ENCODE data around the gene GRAP. TPM values are rescaled to one million over a fixed set of nuclear protein-coding genes. Genes with fewer than 3 reads are reported as not detected.

The GRAP gene
- total and polyA plus RNA-seq, 10 of the 15 experiments (the other 5 are each of a cell fraction or from before 2014, with no cell fraction given), result 0.58 to 78.3 (median 36.6) TPM

GRCh38 chr17:18996458-18996857 lies 50.3 kb downstream of the GRAP start (continued):
- TF ChIP-seq ZBTB11 (CRISPR knock-in tag; IDR thresholded peaks at IDR 0.05) (no peak), YBX1 (IDR thresholded peaks at IDR 0.05) (no peak), GABPA (IDR thresholded peaks at IDR 0.05; ENCODE audit: low read depth) (no peak), ZBTB33 (IDR thresholded peaks at IDR 0.05) (no peak)

- no peaks in the 10 kb centered on the region for H4K20me1 ChIP-seq (ENCODE audit: control insufficient read depth, insufficient read depth)
- peaks cover 6% of the 10 kb centered on the region; the same call in 2 of the 3 replicates for H3K9me3 ChIP-seq (replicated peaks; ENCODE audit: control insufficient read depth, insufficient read depth, low read length)
- no TSS peak for BruUV-seq (replicated peaks)
- H3K27me3 ChIP-seq (replicated peaks in 1 of 2; ENCODE audit: control insufficient read depth in 2 of 2, insufficient read depth in 2 of 2, low read length in 1 of 2), result no peaks in the 10 kb centered on the region
- no peak overlapping the region for H3K9ac ChIP-seq (ENCODE audit: control insufficient read depth, insufficient read depth, low read length)
- FAIRE-seq (no peak), ATAC-seq (no peak), DNase-seq (ENCODE audit: low read depth, low spot score) (no peak)
- H3K36me3 ChIP-seq (ENCODE audit: control insufficient read depth in 2 of 2, insufficient read depth in 2 of 2, low read length in 1 of 2), result peaks cover 0 to 3% of the 10 kb centered on the region in 2 experiments; a peak in 3 of 4 replicates
- intact Hi-C loops (cut with micrococcal nuclease; ENCODE audit: unreplicated experiment) (no loop called here), in situ Hi-C loops (cut with MboI) (no loop called here)
- H3K4me3 ChIP-seq, result no peak overlapping the region
- H2AFZ ChIP-seq (ENCODE audit: control insufficient read depth, low read depth, low read length), result no peak overlapping the region
- H3K79me2 ChIP-seq (ENCODE audit: control insufficient read depth, insufficient read depth, low read length), result no peaks in the 10 kb centered on the region; the same call in 1 of the 2 replicates
- RAD21 ChIA-PET (ENCODE audit: unreplicated experiment), result no interaction called here
- CTCF ChIA-PET, result no interaction called here
- 64% methylated on average over 3 of the region's 3 CpGs for WGBS (ENCODE audit: insufficient coverage, insufficient replicate concordance, low lambda C conversion rate, missing lambda C conversion rate)
- SMC1A ChIA-PET (ENCODE audit: uncharacterized antibody, unreplicated experiment), result interaction anchor here (0.6 kb wide), 1 partner anchor 220 kb away, joined by 3 read pairs; no protein-coding TSS in a partner anchor
- H3K27ac ChIP-seq (ENCODE audit: control insufficient read depth, insufficient read depth), result no peak overlapping the region
- POLR2A ChIA-PET, result no interaction called here
- peaks cover 15% of the 10 kb centered on the region for H3K4me1 ChIP-seq (ENCODE audit: control insufficient read depth, insufficient read depth, low read length)
- H3K4me2 ChIP-seq (ENCODE audit: control insufficient read depth, insufficient read depth), result no peak overlapping the region
- TF ChIP-seq ZBTB33 (IDR thresholded peaks at IDR 0.05), result no peak
- no peak for TF ChIP-seq HDAC2 (IDR thresholded peaks at IDR 0.05)
- TF ChIP-seq POLR2AphosphoS2 (IDR thresholded peaks at IDR 0.05; ENCODE audit: low read depth, low read length), result no peak
- TF ChIP-seq NFIC (IDR thresholded peaks at IDR 0.05; ENCODE audit: low read depth, low read length), result no peak
- TF ChIP-seq RCOR1 (conservative IDR thresholded peaks at IDR 0.05; ENCODE audit: low read depth, low read length), result no peak
- TF ChIP-seq POLR2A (IDR thresholded peaks at IDR 0.05; ENCODE audit: low read depth, low read length), result no peak
- TF ChIP-seq WRNIP1 (IDR thresholded peaks at IDR 0.05; ENCODE audit: borderline replicate concordance, low read depth, low read length), result no peak
- no peak for TF ChIP-seq BCLAF1 (IDR thresholded peaks at IDR 0.05)
- TF ChIP-seq PKNOX1 (IDR thresholded peaks at IDR 0.05), result no peak
Measured at GRCh38 chr17:18995220-18995619, 51.5 kb downstream of the GRAP start.
